HCT116 (cell line): ENCODE results near the gene RAP1B. TPM values are rescaled to one million over a fixed set of nuclear protein-coding genes. Genes with fewer than 3 reads are reported as not detected.

Source experiments
- ATAC-seq: fragments of 200-7000 bp; cut with Tn5 transposase; 2 replicates; pipeline ENCODE4 v1.9.1; 2020; ENCODE audit warnings: mild to moderate bottlenecking, moderate library complexity
- BruUV-seq: library from RNA; stranded (reverse); fragments of 400-500 nt; replicated peaks from 2 replicates; lab custom pipeline; 2021; lab: Mats Ljungman, UMichigan
- CTCF ChIA-PET: fragments of 300-600 bp; sonication (Branson Sonifier 250); formaldehyde crosslinking; loops from one replicate; lab custom pipeline; 2021; ENCODE audit warnings: antibody characterized with exemption; lab: Charles Lee
- POLR2A ChIA-PET: fragments of 300-600, 350-600 bp; sonication (Branson Sonifier 250); formaldehyde crosslinking; loops from one replicate; lab custom pipeline; 2021; ENCODE audit warnings: antibody characterized with exemption; lab: Charles Lee
- RAD21 ChIA-PET, 2 experiments: fragments of 300-600 bp; sonication (Branson Sonifier 250); formaldehyde crosslinking; loops; one replicate each; lab custom pipeline; 2023; ENCODE audit warnings: low total read pairs in 2 of 2; ENCODE audit not compliant: uncharacterized antibody in 2 of 2, unreplicated experiment in 2 of 2, low non-redundant PET in 1 of 2; lab: Charles Lee
- DNase-seq: peaks from one replicate; pipeline ENCODE4 v3.0.0-alpha.2; 2010; ENCODE audit warnings: low read depth, low spot score
- H2AFZ ChIP-seq: fragments of 200-600 bp; shearing (Covaris generic), sonication (generic); 2 replicates; pipeline ENCODE4 v1.6.1; 2017; ENCODE audit warnings: low read depth, mixed run types, mixed read lengths, antibody characterized with exemption, low read length; ENCODE audit not compliant: poor library complexity, severe bottlenecking
- H3K27ac ChIP-seq: 2 replicates; pipeline ENCODE4 v1.5.1; 2012; ENCODE audit warnings: low read depth, low read length
- H3K27me3 ChIP-seq: fragments of 200-600 bp; sonication (generic); 2 replicates; pipeline ENCODE4 v1.6.1; 2016; ENCODE audit warnings: mixed run types, low read length, mixed read lengths; ENCODE audit not compliant: insufficient read depth
- H3K36me3 ChIP-seq, 2 experiments: fragments of 200-500 bp in 1 of 2; fragments of 200-600 bp in 1 of 2; sonication (Bioruptor generic) in 1 of 2; sonication (generic) in 1 of 2; 2 replicates each; pipeline versions ENCODE4 v1.5.1 to v1.6.1; 2014 to 2016; ENCODE audit warnings: low read length in 2 of 2, inconsistent platforms in 1 of 2, mixed read lengths in 1 of 2, mixed run types in 1 of 2; ENCODE audit not compliant: insufficient read depth in 2 of 2, control insufficient read depth in 1 of 2
- H3K4me1 ChIP-seq, 2 experiments: fragments of 200-600 bp in 1 of 2; sonication (generic) in 1 of 2; 2 replicates each; pipeline versions ENCODE4 v1.5.1 to v1.6.1; 2012 to 2017; ENCODE audit warnings: low read length in 2 of 2, inconsistent platforms in 1 of 2, mild to moderate bottlenecking in 1 of 2, mixed read lengths in 1 of 2, mixed run types in 1 of 2, moderate library complexity in 1 of 2; ENCODE audit not compliant: insufficient read depth in 2 of 2, control insufficient read depth in 1 of 2
- H3K4me2 ChIP-seq: fragments of 200-600 bp; sonication (generic); 2 replicates; pipeline ENCODE4 v1.6.1; 2017; ENCODE audit warnings: mixed run types, low read length, mixed read lengths
- H3K4me3 ChIP-seq, 2 experiments: fragments of 200-600 bp in 1 of 2; sonication (generic) in 1 of 2; replicated peaks in 1 of 2; 2 replicates each; pipeline ENCODE4 v1.5.1; 2011 to 2016; ENCODE audit warnings: low read length in 2 of 2, control low read depth in 1 of 2, low read depth in 1 of 2, mild to moderate bottlenecking in 1 of 2, mixed read lengths in 1 of 2, mixed run types in 1 of 2
- H3K79me2 ChIP-seq: fragments of 200-600 bp; sonication (generic); 2 replicates; pipeline ENCODE4 v1.6.1; 2017; ENCODE audit warnings: mild to moderate bottlenecking, mixed run types, low read length, moderate library complexity, mixed read lengths; ENCODE audit not compliant: insufficient read depth
- H3K9ac ChIP-seq: fragments of 200-600 bp; sonication (generic); 2 replicates; pipeline ENCODE4 v1.6.1; 2016; ENCODE audit warnings: low read length, mixed read lengths
- H3K9me2 ChIP-seq: fragments of 200-600 bp; sonication (generic), shearing (Covaris generic); 2 replicates; pipeline ENCODE4 v1.6.1; 2017; ENCODE audit warnings: mixed run types, mild to moderate bottlenecking, moderate library complexity; ENCODE audit not compliant: insufficient read depth
- H3K9me3 ChIP-seq, 2 experiments: fragments of 200-500 bp in 1 of 2; fragments of 200-600 bp in 1 of 2; sonication (Bioruptor generic) in 1 of 2; sonication (generic) in 1 of 2; 2 replicates each; pipeline ENCODE4 v1.6.1; 2014 to 2017; ENCODE audit warnings: low read length in 2 of 2, mixed read lengths in 2 of 2, inconsistent platforms in 1 of 2, low read depth in 1 of 2, mild to moderate bottlenecking in 1 of 2, mixed run types in 1 of 2, moderate library complexity in 1 of 2; ENCODE audit not compliant: control insufficient read depth in 1 of 2, insufficient read depth in 1 of 2
- H4K20me1 ChIP-seq: fragments of 200-600 bp; sonication (generic), shearing (Covaris generic); 2 replicates; pipeline ENCODE4 v1.6.1; 2017; ENCODE audit warnings: mixed run types, mild to moderate bottlenecking, moderate library complexity; ENCODE audit not compliant: insufficient read depth
- EGR1 ChIP-seq: IDR thresholded peaks from 2 replicates; pipeline ENCODE4 v1.6.1; 2012; ENCODE audit warnings: low read depth
- EZH2 ChIP-seq: fragments of 200-600 bp; sonication (generic); IDR thresholded peaks from 2 replicates; pipeline ENCODE4 v1.6.1; 2017; ENCODE audit warnings: antibody characterized with exemption, mixed run types
- JUND ChIP-seq: IDR thresholded peaks from 2 replicates; pipeline ENCODE4 v1.6.1; 2012
- RAD21 ChIP-seq: IDR thresholded peaks from 2 replicates; pipeline ENCODE4 v1.6.1; 2012; ENCODE audit warnings: low read depth, mild to moderate bottlenecking
- SIN3A ChIP-seq: IDR thresholded peaks from 2 replicates; pipeline ENCODE4 v1.6.1; 2012; ENCODE audit warnings: low read depth
- TCF7L2 ChIP-seq: IDR thresholded peaks from 2 replicates; pipeline ENCODE4 v1.7.0; 2011; ENCODE audit warnings: borderline replicate concordance, inconsistent platforms; ENCODE audit not compliant: insufficient read depth, insufficient read length; ENCODE audit errors: extremely low read depth
- YY1 ChIP-seq: IDR thresholded peaks from 2 replicates; pipeline ENCODE4 v1.6.1; 2011; ENCODE audit warnings: low read length, low read depth, moderate library complexity, mild to moderate bottlenecking; ENCODE audit not compliant: insufficient replicate concordance; ENCODE audit errors: extremely low read depth
- ZNF274 ChIP-seq: fragments of 200-500 bp; sonication (Bioruptor generic); IDR thresholded peaks from 2 replicates; pipeline ENCODE4 v1.6.1; 2014; ENCODE audit warnings: mild to moderate bottlenecking, low read depth, low read length, inconsistent platforms
- intact Hi-C: fragments of 100-400 bp; cut with micrococcal nuclease; formaldehyde crosslinking; loops from 2 replicates; pipeline ENCODE4 v1.10.0; 2022
- total RNA-seq: library from RNA; stranded (reverse); gene quantifications from one replicate; pipeline ENCODE4 v1.2.1, GENCODE V29; 2021; ENCODE audit not compliant: unreplicated experiment
- TF ChIP-seq, protein P1 (sequence below): IDR thresholded peaks from 2 replicates; pipeline ENCODE4 v1.6.1; 2012

Gene RAP1B
- total RNA-seq, 1 experiment from 2014 or later = 79.2 TPM

DNA sequence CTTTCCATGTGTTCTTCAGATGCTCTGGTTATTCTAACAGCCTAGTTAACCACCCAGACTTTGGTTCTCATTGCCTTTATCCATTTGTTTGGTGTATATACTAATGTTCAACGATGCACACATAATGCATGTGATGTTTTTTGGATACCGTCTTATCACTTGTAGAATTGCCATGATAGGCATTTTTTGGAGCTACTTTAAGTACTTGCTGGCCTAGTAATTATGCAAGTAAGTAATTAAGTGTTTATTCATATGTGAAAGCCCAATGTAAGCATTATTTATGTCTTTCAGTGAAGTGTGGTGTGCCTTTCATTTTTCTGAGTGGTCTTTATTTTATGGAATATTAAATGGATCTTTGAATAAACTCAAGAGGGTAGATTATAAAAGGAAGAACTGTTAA is 14.2 kb downstream of the RAP1B start (continued):
- no peak for TF ChIP-seq YY1
- TF ChIP-seq ZNF274 = no peak

DNA sequence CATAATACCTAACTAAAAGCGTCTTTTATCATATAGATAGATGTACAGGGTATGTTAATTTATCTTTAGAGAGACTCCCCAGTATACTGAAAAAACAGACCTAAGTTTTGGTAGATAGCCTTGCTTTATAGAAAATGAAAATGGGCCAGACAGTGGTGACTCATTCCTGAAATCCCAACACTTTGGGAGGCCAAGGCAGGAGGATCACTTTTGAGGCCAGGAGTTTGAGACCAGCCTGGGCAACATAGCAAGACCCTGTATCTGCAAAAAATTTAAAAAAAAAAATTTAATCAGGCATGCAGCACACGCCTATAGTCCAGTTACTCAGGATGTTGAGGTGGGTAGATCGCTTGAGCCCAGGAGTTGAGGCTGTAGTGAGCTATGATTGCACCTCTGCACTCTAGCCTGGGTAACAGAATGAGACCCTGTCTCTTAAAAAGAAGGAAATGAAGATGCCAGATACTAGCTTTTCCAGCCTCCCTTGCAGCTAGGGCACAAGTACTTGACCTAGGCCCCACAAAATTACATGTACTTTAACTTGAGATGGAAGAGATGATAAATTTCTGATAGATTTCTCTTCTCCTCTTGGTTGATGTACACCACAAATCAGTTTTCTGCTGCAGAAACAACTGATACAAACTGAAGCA is 17.1 kb downstream of the RAP1B start:
- DNase-seq (no peak), ATAC-seq (no peak)
- peaks cover 10% of the 10 kb centered on the region; the same call in 1 of the 2 replicates for H4K20me1 ChIP-seq
- H2AFZ ChIP-seq = no peak overlapping the region
- no TSS peak for BruUV-seq
- intact Hi-C loops = no loop called here
- no peaks in the 10 kb centered on the region for H3K27me3 ChIP-seq
- ChIA-PET RAD21 (no interaction called here), CTCF (no interaction called here), POLR2A (no interaction called here)
- TF ChIP-seq RAD21 (no peak), TCF7L2 (no peak), JUND (no peak), EGR1 (no peak), YY1 (no peak), EZH2 (no peak), SIN3A (no peak)
- TF ChIP-seq, protein P1, sequence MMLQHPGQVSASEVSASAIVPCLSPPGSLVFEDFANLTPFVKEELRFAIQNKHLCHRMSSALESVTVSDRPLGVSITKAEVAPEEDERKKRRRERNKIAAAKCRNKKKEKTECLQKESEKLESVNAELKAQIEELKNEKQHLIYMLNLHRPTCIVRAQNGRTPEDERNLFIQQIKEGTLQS = no peak
- no peak overlapping the region for H3K4me2 ChIP-seq
- H3K36me3 ChIP-seq = peaks cover 0 to 11% of the 10 kb centered on the region in 2 experiments; a peak in 2 of 4 replicates
- no peaks in the 10 kb centered on the region for H3K4me1 ChIP-seq
- no peak overlapping the region for H3K4me3 ChIP-seq
- H3K79me2 ChIP-seq = peaks cover 99% of the 10 kb centered on the region
- H3K27ac ChIP-seq = no peak overlapping the region
- H3K9me3 ChIP-seq = 0 out of 4 replicates have a peak, but pooled peaks cover 0 to 5% of the 10 kb centered on the region in 2 experiments
- no peak overlapping the region for H3K9ac ChIP-seq
- H3K9me2 ChIP-seq = no peaks in the 10 kb centered on the region
